UCSD-AML1 (cell line): ENCODE results near the gene TMEM225B.
"Not testable (repeated sequence)": the region's sequence is repeated elsewhere in the genome, so short reads cannot be mapped to it uniquely, and the experiment has no call there.

ENCODE experiments used
- DNase-seq: peaks from one replicate; lab custom pipeline; 2025; ENCODE audit not compliant: unreplicated experiment; lab: John Stamatoyannopoulos, UW

TMEM225B gene

GRCh38 chr7:99623091-99623693, 25.1 kb downstream of the TMEM225B start:
- no peak for DNase-seq

GRCh38 chr7:99623702-99624447, 25.8 kb downstream of the TMEM225B start:
- DNase-seq, result no peak

- DNase-seq, result no peak
Measured at GRCh38 chr7:99624484-99624883, 26.4 kb downstream of the TMEM225B start.

GRCh38 chr7:99625321-99625720, 27.3 kb downstream of the TMEM225B start:
- no peak for DNase-seq

GRCh38 chr7:99625961-99626360, 27.9 kb downstream of the TMEM225B start:
- DNase-seq, result no peak

GRCh38 chr7:99626661-99627060, 28.6 kb downstream of the TMEM225B start:
- no peak for DNase-seq

- DNase-seq, result no peak
Measured at GRCh38 chr7:99627513-99627912, 29.4 kb downstream of the TMEM225B start.

- DNase-seq, result no peak
Measured at GRCh38 chr7:99628471-99629465, 30.7 kb downstream of the TMEM225B start.

GRCh38 chr7:99629643-99630042, 31.6 kb downstream of the TMEM225B start:
- DNase-seq, result no peak

GRCh38 chr7:99631295-99632109, 33.4 kb downstream of the TMEM225B start:
- no peak for DNase-seq

GRCh38 chr7:99637414-99637813, 39.3 kb downstream of the TMEM225B start:
- DNase-seq, result not testable (repeated sequence)

GRCh38 chr7:99638731-99639130, 40.7 kb downstream of the TMEM225B start:
- no peak for DNase-seq

GRCh38 chr7:99639267-99639666, 41.2 kb downstream of the TMEM225B start:
- DNase-seq, result no peak

- DNase-seq, result no peak
Measured at GRCh38 chr7:99642027-99642426, 44.0 kb downstream of the TMEM225B start.

- DNase-seq, result no peak
Measured at GRCh38 chr7:99643464-99643863, 45.4 kb downstream of the TMEM225B start.

GRCh38 chr7:99644431-99644830, 46.4 kb downstream of the TMEM225B start:
- DNase-seq, result no peak

- no peak for DNase-seq
Measured at GRCh38 chr7:99645590-99645989, 47.5 kb downstream of the TMEM225B start.

GRCh38 chr7:99648843-99649242, 50.8 kb downstream of the TMEM225B start:
- no peak for DNase-seq

GRCh38 chr7:99651290-99651689, 53.2 kb downstream of the TMEM225B start:
- DNase-seq, result no peak

GRCh38 chr7:99652671-99653070, 54.6 kb downstream of the TMEM225B start:
- DNase-seq, result no peak

GRCh38 chr7:99653269-99653668, 55.2 kb downstream of the TMEM225B start:
- DNase-seq, result not testable (repeated sequence)
